Measurements from ENCODE around the gene KRTAP22-2. TPM values are rescaled to one million over a fixed set of nuclear protein-coding genes. Genes with fewer than 3 reads are reported as not detected.

The KRTAP22-2 gene
- total RNA-seq: not detected in 2 replicates

DNA sequence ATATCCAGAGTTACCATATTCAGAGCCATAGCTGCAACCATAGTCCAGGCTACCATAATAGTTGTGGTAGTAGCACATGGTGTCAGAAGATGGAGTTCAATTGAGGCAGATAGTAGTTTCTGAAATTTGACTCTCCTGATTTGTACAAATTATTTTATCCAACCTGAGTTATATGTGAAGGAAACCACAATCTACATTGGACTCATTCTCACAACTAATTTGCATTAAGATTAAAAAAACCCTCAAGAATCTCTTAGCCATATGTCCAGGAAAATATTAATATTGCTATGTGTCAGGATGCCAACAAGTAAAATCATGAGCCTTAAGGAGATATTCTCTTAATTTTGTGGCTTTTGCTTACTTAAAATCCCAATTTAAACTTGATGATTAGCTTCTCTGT is at the start of gene KRTAP22-2:
Gene KRTAP22-2, minus strand, starts transcription at position 101 of the 400 bp plus-strand sequence.

DNA sequence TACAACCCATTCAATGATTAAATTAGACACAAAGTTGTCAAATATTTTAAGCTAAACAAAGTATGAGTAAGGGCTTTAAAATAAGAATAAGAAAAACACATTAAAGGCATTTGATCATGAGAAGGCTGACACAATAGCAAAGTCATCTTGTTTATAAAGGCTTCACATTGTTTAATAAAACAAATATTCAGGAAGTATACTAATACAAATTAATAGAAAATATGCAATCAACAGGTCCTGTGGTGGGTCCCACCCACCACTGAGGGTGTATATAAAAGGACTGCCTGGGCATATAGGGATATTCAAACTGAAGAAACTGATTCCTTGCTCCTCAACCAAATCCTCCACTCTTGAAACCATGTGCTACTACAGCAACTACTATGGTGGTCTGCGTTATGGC is 44.7 kb upstream of the KRTAP22-2 start, which contains the start of gene KRTAP20-2:
Gene KRTAP20-2, plus strand, starts transcription at position 301 of the 400 bp plus-strand sequence. Its CDS starts 58 bp downstream, at position 359.

GRCh38 chr21:30620522-30620921 is 30.3 kb upstream of the KRTAP22-2 start, which contains the start of gene KRTAP20-4:
Gene KRTAP20-4, plus strand, starts transcription at chr21:30620627.

DNA sequence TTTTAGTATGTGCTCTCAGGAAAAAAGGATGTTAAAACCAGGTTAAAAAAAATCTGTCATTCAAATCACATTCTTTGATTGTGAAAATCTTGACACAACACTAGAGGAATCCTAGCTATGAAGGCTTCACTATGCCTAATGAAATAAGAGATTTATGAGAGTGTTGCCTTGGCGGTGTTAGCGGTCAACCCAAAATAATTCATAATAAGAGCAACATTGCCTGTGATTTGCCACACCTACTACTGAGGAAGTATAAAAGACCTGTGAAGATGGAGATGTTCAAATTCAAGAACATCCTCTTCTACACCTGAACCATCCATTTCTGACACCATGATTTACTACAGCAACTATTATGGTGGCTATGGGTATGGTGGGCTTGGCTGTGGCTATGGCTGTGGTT is 25.9 kb upstream of the KRTAP22-2 start, which contains the start of gene KRTAP20-1:
Gene KRTAP20-1, plus strand, starts transcription at position 301 of the 400 bp plus-strand sequence. Its CDS starts 30 bp downstream, at position 331.

DNA sequence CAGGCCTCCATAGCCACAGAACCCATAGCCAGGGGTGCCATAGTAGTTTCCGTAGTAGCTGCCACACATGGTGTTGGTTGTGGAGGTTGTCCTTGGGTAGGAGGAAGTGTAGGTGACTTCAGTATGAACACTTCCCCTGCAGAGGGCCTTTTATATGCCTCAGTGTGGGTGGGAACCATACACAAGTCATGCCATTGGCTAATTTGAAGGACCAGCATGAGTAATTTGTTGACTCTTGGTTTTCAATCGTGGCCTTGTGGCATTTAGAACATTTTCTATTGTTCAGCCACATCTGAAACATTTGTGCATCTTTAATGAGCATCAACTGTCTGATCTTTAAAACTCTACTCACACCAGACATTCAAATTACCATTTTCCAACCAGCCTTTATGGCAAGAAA is 23.6 kb upstream of the KRTAP22-2 start, which contains the start of gene KRTAP6-1:
Gene KRTAP6-1, minus strand, starts transcription at position 95 of the 400 bp plus-strand sequence. Its CDS starts 26 bp downstream, at position 69.

DNA sequence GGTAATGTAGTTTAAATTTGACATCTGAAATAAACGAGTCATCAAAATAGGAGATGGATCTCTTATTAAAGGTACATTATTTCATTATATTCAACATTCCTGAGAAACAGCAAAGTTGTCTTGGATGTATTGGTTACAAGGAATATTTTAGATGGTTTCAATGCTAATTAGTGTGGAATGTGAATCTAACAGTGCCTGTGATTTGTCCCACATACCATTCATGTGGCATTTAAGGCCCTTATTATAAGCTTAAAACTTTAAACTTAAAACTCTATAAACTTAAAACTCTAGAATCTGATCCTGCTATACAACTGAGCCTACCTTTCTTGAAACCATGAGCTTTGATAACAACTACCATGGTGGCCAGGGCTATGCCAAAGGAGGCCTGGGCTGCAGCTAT is 10.6 kb upstream of the KRTAP22-2 start, which contains the start of gene KRTAP22-1:
Gene KRTAP22-1, plus strand, starts transcription at position 301 of the 400 bp plus-strand sequence.

DNA sequence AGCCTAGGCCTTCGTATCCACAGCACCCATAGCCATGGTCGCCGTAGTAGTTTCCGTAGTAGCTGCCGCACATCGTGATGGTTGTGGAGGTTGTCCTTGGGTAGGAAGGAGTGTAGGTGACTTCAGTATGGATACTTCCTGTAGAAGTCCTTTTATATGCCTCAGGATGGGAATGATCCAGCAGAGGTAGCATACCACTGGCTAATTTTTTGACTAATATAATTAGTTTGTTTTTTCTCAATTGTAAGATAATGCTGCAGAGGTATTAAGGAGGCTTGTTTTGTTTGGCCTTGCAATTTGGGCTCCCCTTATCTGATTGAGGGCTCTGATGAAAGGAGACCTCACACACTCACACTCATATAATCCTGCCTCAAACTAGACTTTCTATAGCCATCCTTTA is 8.6 kb upstream of the KRTAP22-2 start, which contains the start of gene KRTAP6-2:
Gene KRTAP6-2, minus strand, starts transcription at position 101 of the 400 bp plus-strand sequence. Its CDS starts 28 bp downstream, at position 73.

DNA sequence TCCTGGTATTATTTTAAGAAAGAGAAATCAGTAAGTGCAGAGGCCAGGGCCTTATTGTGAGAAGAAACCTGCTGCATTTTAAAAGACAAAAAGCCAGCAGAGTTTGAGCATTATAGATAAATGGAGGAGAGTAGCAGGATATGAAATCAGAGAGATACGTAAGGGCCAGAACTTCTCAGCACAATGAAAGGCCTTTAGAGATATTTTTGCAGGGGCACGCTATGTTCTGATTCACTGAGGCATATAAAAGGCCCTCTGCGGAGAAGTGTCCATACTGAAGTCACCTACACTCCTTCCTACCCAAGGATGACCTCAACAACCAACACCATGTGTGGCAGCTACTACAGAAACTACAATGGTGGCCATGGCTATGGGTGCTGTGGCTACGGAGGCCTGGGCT is 1.9 kb upstream of the KRTAP22-2 start, which contains the start of gene KRTAP6-3:
Gene KRTAP6-3, plus strand, starts transcription at position 301 of the 400 bp plus-strand sequence. Its CDS starts 6 bp downstream, at position 307.

GRCh38 chr21:30561264-30561895 is 28.8 kb downstream of the KRTAP22-2 start, which contains the start of gene KRTAP19-7:
Gene KRTAP19-7, minus strand, starts transcription at chr21:30561314. Its CDS starts 25 bp downstream, at chr21:30561289.

DNA sequence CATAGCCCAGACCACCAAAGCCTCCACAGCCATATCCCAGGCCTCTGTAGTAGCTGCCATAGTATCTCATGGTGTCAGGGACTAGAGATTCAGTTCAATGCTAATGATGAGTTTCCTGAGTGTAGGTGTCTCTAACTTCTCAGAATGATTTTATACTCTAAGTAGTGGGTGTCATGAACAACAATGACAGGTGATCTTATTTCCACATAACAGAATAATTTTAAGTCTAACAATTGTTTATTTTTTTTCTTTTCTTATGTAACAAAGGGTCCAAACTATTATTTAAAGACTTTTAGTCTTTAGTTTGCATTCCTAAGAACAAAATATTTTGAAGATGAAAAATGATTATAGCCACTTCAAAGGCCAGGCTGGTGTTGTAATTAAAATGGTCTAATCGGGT is 48.4 kb downstream of the KRTAP22-2 start, which contains the start of gene KRTAP19-6:
Gene KRTAP19-6, minus strand, starts transcription at position 101 of the 400 bp plus-strand sequence. Its CDS starts 31 bp downstream, at position 70.

Other genes starting within 250 kb of the KRTAP22-2 start
- not detected in 2 replicates for gene KRTAP23-1, start 241.8 kb downstream of the KRTAP22-2 start, total RNA-seq
- not detected in 2 replicates for gene KRTAP13-2, start 218.1 kb downstream of the KRTAP22-2 start, total RNA-seq
- not detected in 2 replicates for gene KRTAP13-1, start 194.4 kb downstream of the KRTAP22-2 start, total RNA-seq
- gene KRTAP13-3, start 164.5 kb downstream of the KRTAP22-2 start, total RNA-seq: not detected in 2 replicates
- not detected in 2 replicates for gene KRTAP13-4, start 160.2 kb downstream of the KRTAP22-2 start, total RNA-seq
- not detected in 2 replicates for gene KRTAP15-1, start 150.1 kb downstream of the KRTAP22-2 start, total RNA-seq
- gene KRTAP19-1, start 110.0 kb downstream of the KRTAP22-2 start, total RNA-seq: not detected in 2 replicates
- gene KRTAP19-2, start 103.0 kb downstream of the KRTAP22-2 start, total RNA-seq: not detected in 2 replicates
- not detected in 2 replicates for gene KRTAP19-3, start 98.4 kb downstream of the KRTAP22-2 start, total RNA-seq
- gene KRTAP19-4, start 93.2 kb downstream of the KRTAP22-2 start, total RNA-seq: not detected in 2 replicates
- not detected in 2 replicates for gene KRTAP19-5, start 88.3 kb downstream of the KRTAP22-2 start, total RNA-seq
- not detected in 2 replicates for gene KRTAP19-6, start 48.5 kb downstream of the KRTAP22-2 start, total RNA-seq
- gene KRTAP19-7, start 29.1 kb downstream of the KRTAP22-2 start, total RNA-seq: not detected in 2 replicates
- gene KRTAP6-3, start 2.0 kb upstream of the KRTAP22-2 start, total RNA-seq: not detected in 2 replicates
- not detected in 2 replicates for gene KRTAP6-2, start 8.5 kb upstream of the KRTAP22-2 start, total RNA-seq
- not detected in 2 replicates for gene KRTAP22-1, start 10.7 kb upstream of the KRTAP22-2 start, total RNA-seq
- gene KRTAP6-1, start 23.5 kb upstream of the KRTAP22-2 start, total RNA-seq: not detected in 2 replicates
- gene KRTAP20-1, start 26.0 kb upstream of the KRTAP22-2 start, total RNA-seq: not detected in 2 replicates
- gene KRTAP20-4, start 30.2 kb upstream of the KRTAP22-2 start, total RNA-seq: not detected in 2 replicates
- not detected in 2 replicates for gene KRTAP20-2, start 44.8 kb upstream of the KRTAP22-2 start, total RNA-seq
- not detected in 2 replicates for gene KRTAP20-3, start 52.5 kb upstream of the KRTAP22-2 start, total RNA-seq
- not detected in 2 replicates for gene KRTAP21-3, start 128.4 kb upstream of the KRTAP22-2 start, total RNA-seq
- gene KRTAP21-2, start 156.9 kb upstream of the KRTAP22-2 start, total RNA-seq: not detected in 2 replicates
- gene KRTAP21-1, start 165.0 kb upstream of the KRTAP22-2 start, total RNA-seq: not detected in 2 replicates
- not detected in 2 replicates for gene KRTAP8-1, start 222.9 kb upstream of the KRTAP22-2 start, total RNA-seq
- gene KRTAP7-1, start 239.4 kb upstream of the KRTAP22-2 start, total RNA-seq: not detected in 2 replicates

Measured in bronchial smooth muscle cell (primary cell).